ENCODE results near the gene HRH2. TPM values are rescaled to one million over a fixed set of nuclear protein-coding genes. Genes with fewer than 3 reads are reported as not detected.

The HRH2 gene
- total and polyA plus RNA-seq, 9 of the 15 experiments (the other 6 are each of a cell fraction or from before 2014, with no cell fraction given) = 0.04 TPM; not detected in 8

DNA sequence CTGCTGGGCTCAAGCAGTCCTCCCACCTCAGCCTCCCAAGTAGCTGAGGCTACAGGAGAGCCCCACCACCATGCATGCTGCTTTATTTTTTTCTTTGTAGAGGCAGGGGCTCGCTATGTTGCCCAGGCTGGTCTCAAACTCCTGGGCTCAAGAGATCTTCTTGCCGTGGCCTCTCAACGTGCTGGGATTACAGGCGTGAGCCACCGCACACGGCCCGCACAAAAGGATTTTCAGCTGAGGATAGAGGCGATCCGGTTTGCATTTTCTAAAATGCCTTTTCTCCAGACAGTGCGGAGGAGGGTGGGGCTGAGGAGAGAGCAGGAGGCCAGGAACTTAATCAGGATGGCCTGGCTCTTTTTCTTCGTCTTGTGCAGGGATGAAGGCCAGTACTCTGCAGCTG, 6.9 kb downstream of the HRH2 start:
- no TSS peak for BruUV-seq (replicated peaks)
- CTCF ChIA-PET (ENCODE audit: low intra/inter-chr PET ratio) = no interaction called here
- TF ChIP-seq SIRT6 (IDR thresholded peaks at IDR 0.05; ENCODE audit: low read depth, low read length) (no peak), GABPB1 (CRISPR knock-in tag; IDR thresholded peaks at IDR 0.05) (no peak), NR4A1 (CRISPR knock-in tag; IDR thresholded peaks at IDR 0.05) (no peak), NR4A1 (tag; IDR thresholded peaks at IDR 0.05) (no peak), CREBBP (IDR thresholded peaks at IDR 0.05; ENCODE audit: low read depth, low read length) (no peak), ATF7 (IDR thresholded peaks at IDR 0.05) (no peak), ZNF445 (CRISPR knock-in tag; IDR thresholded peaks at IDR 0.05; ENCODE audit: low read depth) (no peak), POLR2G (IDR thresholded peaks at IDR 0.05; ENCODE audit: low read depth, low read length) (no peak), SP1 (CRISPR knock-in tag; IDR thresholded peaks at IDR 0.05) (no peak), RCOR1 (IDR thresholded peaks at IDR 0.05; ENCODE audit: borderline replicate concordance in 1 of 2, low read depth in 2 of 2, low read length in 2 of 2) (no peak)
- TF ChIP-seq, protein P1, sequence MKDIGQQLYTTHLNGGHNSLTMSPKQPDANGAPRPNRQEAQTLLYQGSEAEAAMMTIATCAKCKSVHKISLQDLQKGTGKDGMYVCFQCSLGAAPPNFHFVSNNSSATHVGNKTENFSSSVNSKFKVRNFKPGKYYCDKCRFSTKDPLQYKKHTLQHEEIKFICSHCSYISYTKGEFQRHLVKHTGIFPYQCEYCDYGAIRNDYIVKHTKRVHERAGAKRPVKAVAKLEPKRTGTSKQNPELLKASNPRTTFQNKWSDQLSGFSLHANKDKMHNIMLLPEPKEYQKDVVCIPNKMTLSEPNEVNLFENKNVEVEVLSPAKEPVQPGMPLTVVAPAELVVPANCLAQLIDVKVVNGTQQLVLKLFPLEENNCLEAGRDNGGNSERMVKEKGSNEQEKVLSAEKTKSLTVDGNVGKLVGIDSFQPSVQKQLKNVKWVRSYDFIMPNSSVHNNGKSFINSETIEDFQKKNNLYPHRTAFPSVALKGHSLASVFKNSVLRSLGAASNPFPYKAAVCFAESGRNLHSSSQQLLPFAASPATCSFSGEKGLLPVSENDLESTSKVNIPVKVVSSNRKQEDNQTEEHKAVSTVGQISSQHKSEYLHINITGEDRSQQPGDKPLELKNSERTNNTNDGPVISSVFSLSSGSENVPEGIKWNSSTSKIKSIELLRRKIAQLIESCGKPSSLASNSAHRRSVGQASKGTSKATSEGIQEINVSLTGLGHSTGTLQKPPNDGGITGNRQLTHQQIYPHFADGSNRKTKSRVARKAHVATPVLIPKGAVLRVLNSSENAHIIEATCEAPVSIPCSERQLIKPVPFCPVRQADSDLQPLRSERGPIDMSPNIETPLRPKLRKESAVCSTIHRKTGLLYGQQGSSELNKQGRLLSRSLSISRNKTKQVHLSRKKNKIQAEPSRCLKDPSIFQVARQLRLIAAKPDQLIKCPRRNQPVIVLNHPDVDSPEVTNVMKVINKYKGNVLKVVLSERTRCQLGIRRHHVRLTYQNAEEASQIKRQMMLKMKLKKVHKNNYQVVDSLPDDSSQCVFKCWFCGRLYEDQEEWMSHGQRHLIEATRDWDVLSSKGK (CRISPR knock-in tag; IDR thresholded peaks at IDR 0.05) = no peak

More for the DNA sequence above, 6.9 kb downstream of the HRH2 start:
- no peaks in the 10 kb centered on the region for H4K20me1 ChIP-seq (replicated peaks; ENCODE audit: control insufficient read depth, insufficient read depth, low read length)
- peaks cover 0 to 43% of the 10 kb centered on the region in 2 experiments; a peak in 4 of 5 replicates for H3K27me3 ChIP-seq (ENCODE audit: control insufficient read depth in 2 of 2, insufficient read depth in 2 of 2, low read length in 2 of 2)
- intact Hi-C loops (cut with micrococcal nuclease) = no loop called here
- H3K9me3 ChIP-seq (replicated peaks; ENCODE audit: control insufficient read depth, insufficient read depth, low read depth, low read length) = no peaks in the 10 kb centered on the region
- no peak overlapping the region for H3K4me3 ChIP-seq
- no peak overlapping the region for H3K27ac ChIP-seq (ENCODE audit: extremely low read depth, low read depth, low read length)
- DNase-seq (ENCODE audit: extremely low read depth in 1 of 4, low spot score in 3 of 4) (no peak), FAIRE-seq (no peak), ATAC-seq (no peak)
- in situ Hi-C loops (cut with MboI) = no loop called here
- H3K79me2 ChIP-seq (ENCODE audit: control insufficient read depth, insufficient read depth, low read length) = no peaks in the 10 kb centered on the region
- H3K36me3 ChIP-seq (ENCODE audit: control insufficient read depth, insufficient read depth, low read length) = no peaks in the 10 kb centered on the region
- no peaks in the 10 kb centered on the region for H3K4me1 ChIP-seq (replicated peaks in 1 of 2; ENCODE audit: control insufficient read depth in 2 of 2, insufficient read depth in 2 of 2, low read length in 2 of 2)
- H2AFZ ChIP-seq (ENCODE audit: low read depth, low read length) = no peak overlapping the region
- POLR2A ChIA-PET = interaction anchor here (1.0 kb wide), 2 partner anchors 10 to 20 kb away, joined by 3 read pairs; no protein-coding TSS in a partner anchor
- no peak overlapping the region for H3K9ac ChIP-seq (ENCODE audit: insufficient read depth in 1 of 2, low read depth in 2 of 2, low read length in 2 of 2)
- no peak overlapping the region for H3K4me2 ChIP-seq (ENCODE audit: insufficient read depth, low read length)
- no peaks in the 10 kb centered on the region for H3K9me1 ChIP-seq (ENCODE audit: control insufficient read depth, insufficient read depth, low read length)
- WGBS (ENCODE audit: insufficient coverage, low coverage, missing lambda C conversion rate) = 0% methylated on average over 11 of the region's 11 CpGs
